ENCODE measurements around the gene DCX.

GRCh38 chrX:111376897-111377578, 35.0 kb downstream of the DCX start:
- TF ChIP-seq CTCF (conservative IDR thresholded peaks at IDR 0.05) (no peak), EZH2 (IDR thresholded peaks at IDR 0.05; ENCODE audit: low read depth) (no peak)
